ENCODE measurements around the gene AP4B1.

DNA sequence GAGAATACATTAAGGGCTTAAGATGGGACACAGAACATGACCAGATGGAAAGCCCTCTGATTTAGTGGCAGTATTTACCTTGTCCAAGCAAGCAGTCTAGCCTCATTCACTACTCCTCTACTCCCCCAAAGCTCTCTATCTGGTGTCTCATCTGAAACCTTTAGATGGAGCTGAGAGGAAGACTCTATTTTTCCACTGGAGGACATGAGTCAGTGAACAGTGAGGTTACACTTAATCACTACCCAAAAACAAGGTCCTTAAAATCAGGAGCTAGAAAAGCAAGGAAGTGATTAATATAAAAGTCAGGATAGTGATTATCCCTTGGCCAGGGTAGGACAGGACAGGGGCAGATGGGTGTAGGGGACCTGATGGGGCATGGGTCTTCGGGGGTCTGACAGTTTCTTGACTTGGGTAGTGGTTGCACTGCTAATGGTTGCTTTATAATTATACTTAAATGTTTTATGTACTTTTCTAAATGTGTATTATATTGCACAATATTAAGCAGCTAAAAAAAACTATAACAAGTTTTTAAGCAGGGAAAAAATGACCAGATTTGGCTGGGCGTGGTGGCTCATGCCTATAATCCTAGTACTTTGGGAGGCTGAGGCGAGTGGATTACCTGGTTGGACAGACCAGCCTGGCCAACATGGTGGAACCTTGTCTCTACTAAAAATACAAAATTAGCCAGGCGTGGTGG, 36.1 kb downstream of the AP4B1 start:
- TF ChIP-seq, protein P1, sequence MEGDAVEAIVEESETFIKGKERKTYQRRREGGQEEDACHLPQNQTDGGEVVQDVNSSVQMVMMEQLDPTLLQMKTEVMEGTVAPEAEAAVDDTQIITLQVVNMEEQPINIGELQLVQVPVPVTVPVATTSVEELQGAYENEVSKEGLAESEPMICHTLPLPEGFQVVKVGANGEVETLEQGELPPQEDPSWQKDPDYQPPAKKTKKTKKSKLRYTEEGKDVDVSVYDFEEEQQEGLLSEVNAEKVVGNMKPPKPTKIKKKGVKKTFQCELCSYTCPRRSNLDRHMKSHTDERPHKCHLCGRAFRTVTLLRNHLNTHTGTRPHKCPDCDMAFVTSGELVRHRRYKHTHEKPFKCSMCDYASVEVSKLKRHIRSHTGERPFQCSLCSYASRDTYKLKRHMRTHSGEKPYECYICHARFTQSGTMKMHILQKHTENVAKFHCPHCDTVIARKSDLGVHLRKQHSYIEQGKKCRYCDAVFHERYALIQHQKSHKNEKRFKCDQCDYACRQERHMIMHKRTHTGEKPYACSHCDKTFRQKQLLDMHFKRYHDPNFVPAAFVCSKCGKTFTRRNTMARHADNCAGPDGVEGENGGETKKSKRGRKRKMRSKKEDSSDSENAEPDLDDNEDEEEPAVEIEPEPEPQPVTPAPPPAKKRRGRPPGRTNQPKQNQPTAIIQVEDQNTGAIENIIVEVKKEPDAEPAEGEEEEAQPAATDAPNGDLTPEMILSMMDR (IDR thresholded peaks at IDR 0.05) = no peak
- TF ChIP-seq POLR2A (IDR thresholded peaks at IDR 0.05; ENCODE audit: low read depth) (no peak), POLR2AphosphoS5 (IDR thresholded peaks at IDR 0.05) (no peak)

All from esophagus muscularis mucosa (tissue), 3 donors.